Suprapubic skin (tissue), 4 donors: ENCODE data around the gene MTX1.
"Not testable (repeated sequence)": the region's sequence is repeated elsewhere in the genome, so short reads cannot be mapped to it uniquely, and the experiment has no call there.

Source experiments
- POLR2A ChIP-seq, 2 donors: fragments of 450-650 bp; IDR thresholded peaks; one replicate each; pipeline ENCODE4 v1.6.1; 2017; ENCODE audit warnings: antibody characterized with exemption in 2 of 2, mild to moderate bottlenecking in 2 of 2, moderate library complexity in 2 of 2
- POLR2AphosphoS5 ChIP-seq, 3 donors: sonication (generic); formaldehyde crosslinking; IDR thresholded peaks; one replicate each; pipeline ENCODE4 v1.6.1; 2017; ENCODE audit warnings: antibody characterized with exemption in 3 of 3
- TF ChIP-seq, protein P1 (sequence below), 2 donors: fragments of 200-600 bp in 1 of 2; fragments of 450-650 bp in 1 of 2; sonication (generic) in 1 of 2; IDR thresholded peaks; one replicate each; pipeline ENCODE4 v1.5.1; 2016 to 2019; ENCODE audit warnings: antibody characterized with exemption in 2 of 2, mild to moderate bottlenecking in 1 of 2, moderate library complexity in 1 of 2

DNA sequence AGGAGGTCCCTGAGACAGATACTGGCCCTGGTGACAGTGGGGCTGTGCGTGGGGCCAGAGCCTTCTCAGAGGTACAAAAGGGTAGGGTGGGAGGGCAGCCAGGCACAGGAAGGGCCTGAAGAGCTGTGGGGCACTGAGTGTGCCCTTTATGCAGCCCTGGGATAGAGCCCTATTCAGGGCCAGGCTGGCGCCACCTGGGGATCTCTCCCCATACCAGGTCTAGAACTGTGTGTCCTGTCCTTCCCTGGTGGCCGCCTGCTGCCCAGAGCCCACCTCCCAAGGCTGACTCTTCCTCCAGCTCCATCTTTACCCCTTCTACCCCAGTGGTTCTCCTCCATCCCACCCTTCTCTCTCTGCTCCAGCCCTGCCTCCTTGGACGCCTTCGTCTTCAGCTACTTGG, 25.0 kb downstream of the MTX1 start:
- TF ChIP-seq, protein P1, sequence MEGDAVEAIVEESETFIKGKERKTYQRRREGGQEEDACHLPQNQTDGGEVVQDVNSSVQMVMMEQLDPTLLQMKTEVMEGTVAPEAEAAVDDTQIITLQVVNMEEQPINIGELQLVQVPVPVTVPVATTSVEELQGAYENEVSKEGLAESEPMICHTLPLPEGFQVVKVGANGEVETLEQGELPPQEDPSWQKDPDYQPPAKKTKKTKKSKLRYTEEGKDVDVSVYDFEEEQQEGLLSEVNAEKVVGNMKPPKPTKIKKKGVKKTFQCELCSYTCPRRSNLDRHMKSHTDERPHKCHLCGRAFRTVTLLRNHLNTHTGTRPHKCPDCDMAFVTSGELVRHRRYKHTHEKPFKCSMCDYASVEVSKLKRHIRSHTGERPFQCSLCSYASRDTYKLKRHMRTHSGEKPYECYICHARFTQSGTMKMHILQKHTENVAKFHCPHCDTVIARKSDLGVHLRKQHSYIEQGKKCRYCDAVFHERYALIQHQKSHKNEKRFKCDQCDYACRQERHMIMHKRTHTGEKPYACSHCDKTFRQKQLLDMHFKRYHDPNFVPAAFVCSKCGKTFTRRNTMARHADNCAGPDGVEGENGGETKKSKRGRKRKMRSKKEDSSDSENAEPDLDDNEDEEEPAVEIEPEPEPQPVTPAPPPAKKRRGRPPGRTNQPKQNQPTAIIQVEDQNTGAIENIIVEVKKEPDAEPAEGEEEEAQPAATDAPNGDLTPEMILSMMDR (IDR thresholded peaks at IDR 0.05), result not testable (repeated sequence)
- not testable (repeated sequence) for TF ChIP-seq POLR2AphosphoS5, POLR2A (IDR thresholded peaks at IDR 0.05)
